ENCODE measurements around the gene OCA2. TPM values are rescaled to one million over a fixed set of nuclear protein-coding genes. Genes with fewer than 3 reads are reported as not detected.

The OCA2 gene
- total and polyA plus RNA-seq, 2 of the 8 experiments (the other 6 are each of a cell fraction or from before 2014, with no cell fraction given) = 0.20 TPM

- no peak for TF ChIP-seq CTCF (IDR thresholded peaks at IDR 0.05; ENCODE audit: control extremely low read depth in 1 of 3, insufficient read depth in 1 of 3, low read depth in 1 of 3, low read length in 3 of 3)
- TF ChIP-seq, protein P1, sequence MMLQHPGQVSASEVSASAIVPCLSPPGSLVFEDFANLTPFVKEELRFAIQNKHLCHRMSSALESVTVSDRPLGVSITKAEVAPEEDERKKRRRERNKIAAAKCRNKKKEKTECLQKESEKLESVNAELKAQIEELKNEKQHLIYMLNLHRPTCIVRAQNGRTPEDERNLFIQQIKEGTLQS (IDR thresholded peaks at IDR 0.05; ENCODE audit: insufficient read depth, low read depth, low read length) = no peak
- no peak for TF ChIP-seq RAD21 (IDR thresholded peaks at IDR 0.05 in 1 of 2, conservative IDR thresholded peaks at IDR 0.05 in 1 of 2; ENCODE audit: low read depth in 2 of 2, low read length in 2 of 2)
- no peak for TF ChIP-seq JUND (IDR thresholded peaks at IDR 0.05; ENCODE audit: low read length)
- TF ChIP-seq POLR2A (IDR thresholded peaks at IDR 0.05; ENCODE audit: control extremely low read depth in 1 of 2, low read depth in 2 of 2, low read length in 2 of 2) = no peak
- TF ChIP-seq CBX5 (IDR thresholded peaks at IDR 0.05; ENCODE audit: low read depth, low read length) = no peak
Measured at GRCh38 chr15:28047277-28047676, 51.8 kb downstream of the OCA2 start (continued).

Measured in H1 (cell line).